H1 (cell line): Measurements from ENCODE around the gene SRRM5. TPM values are rescaled to one million over a fixed set of nuclear protein-coding genes. Genes with fewer than 3 reads are reported as not detected.

Experiments
- TBP ChIP-seq: IDR thresholded peaks from 2 replicates; pipeline ENCODE4 v1.6.1; 2011; ENCODE audit warnings: low read depth, low read length, improper control_type of control experiment
- polyA plus RNA-seq, 7 experiments: library from polyadenylated mRNA; depleted of rRNA in 3 of 7; stranded (reverse) in 5 of 7; unstranded in 2 of 7; fragments of >200 nt in 5 of 7; fragments of 200-250 nt in 2 of 7; gene quantifications; 1 replicate in 5 of 7; 2 replicates in 1 of 7; 4 replicates in 1 of 7; pipeline versions ENCODE4 v1.2.1 to v1.2.3, GENCODE V29; 2011 to 2013; ENCODE audit warnings: missing spikeins in 2 of 7, mixed read lengths in 2 of 7
- total RNA-seq: library from RNA; stranded (reverse); fragmentation: NEBNext Ultra II Directional; extraction: Animal tissue kit (Norgen Biotek cat#: 25700); gene quantifications from 2 replicates; pipeline ENCODE4 v1.2.1, GENCODE V29; 2021

SRRM5 gene
- total and polyA plus RNA-seq, 2 of the 8 experiments (the other 6 are each of a cell fraction or from before 2014, with no cell fraction given), result 0.06 to 0.11 TPM

GRCh38 chr19:43584484-43584883, 27.4 kb upstream of the SRRM5 start (continued):
- TF ChIP-seq TBP, result no peak
